SH-SY5Y (cell line): Measurements from ENCODE around the gene SMLR1.

ENCODE experiments used
- GATA2 ChIP-seq: IDR thresholded peaks from 2 replicates; pipeline ENCODE4 v1.6.1; 2011; ENCODE audit warnings: mild to moderate bottlenecking, low read depth, low read length
- GATA3 ChIP-seq: IDR thresholded peaks from 2 replicates; pipeline ENCODE4 v1.6.1; 2011; ENCODE audit warnings: low read depth, mild to moderate bottlenecking, low read length, moderate library complexity

- TF ChIP-seq GATA3 = no peak
- TF ChIP-seq GATA2 = no peak
Measured at GRCh38 chr6:130851026-130851425, 23.8 kb downstream of the SMLR1 start.
